ENCODE results near the gene COX19. TPM values are rescaled to one million over a fixed set of nuclear protein-coding genes. Genes with fewer than 3 reads are reported as not detected.

Gene COX19
- total and polyA plus RNA-seq, 2 experiments from 2014 or later = 11.7 to 12.6 TPM

- TF ChIP-seq ZNF114 (CRISPR knock-in tag; IDR thresholded peaks at IDR 0.05) (no peak), REST (IDR thresholded peaks at IDR 0.05; ENCODE audit: unreplicated experiment) (no peak), STAT1 (IDR thresholded peaks at IDR 0.05; ENCODE audit: unreplicated experiment) (no peak), EZH2phosphoT487 (IDR thresholded peaks at IDR 0.05; ENCODE audit: unreplicated experiment) (no peak), POLR2AphosphoS5 (IDR thresholded peaks at IDR 0.05; ENCODE audit: low read depth) (no peak), NANOG (IDR thresholded peaks at IDR 0.05; ENCODE audit: borderline replicate concordance) (no peak)
- H3K4me1 Mint-ChIP-seq = no peaks in the 10 kb centered on the region
- no peak overlapping the region for H3K4me3 Mint-ChIP-seq
- ATAC-seq (no peak), DNase-seq (ENCODE audit: low spot score) (no peak)
- no peaks in the 10 kb centered on the region for H3F3A ChIP-seq (replicated peaks; ENCODE audit: low read depth)
- no peak overlapping the region for H2AFZ ChIP-seq
- no peak overlapping the region for H3K27ac Mint-ChIP-seq
- H4K20me1 ChIP-seq (replicated peaks; ENCODE audit: insufficient read depth) = no peaks in the 10 kb centered on the region
- no peak overlapping the region for H3K4me2 ChIP-seq
- no peaks in the 10 kb centered on the region for H3K9me2 ChIP-seq (ENCODE audit: insufficient read depth)
- no peaks in the 10 kb centered on the region for H3K9me3 Mint-ChIP-seq
- no peaks in the 10 kb centered on the region for H3K4me1 ChIP-seq (ENCODE audit: insufficient read depth)
- H3K4me3 ChIP-seq = no peak overlapping the region
- H3K27me3 Mint-ChIP-seq (ENCODE audit: insufficient read depth, low read depth, poor library complexity) = peaks cover 22% of the 10 kb centered on the region
- H3K79me2 ChIP-seq (replicated peaks; ENCODE audit: insufficient read depth) = no peaks in the 10 kb centered on the region
- H3K27me3 ChIP-seq (ENCODE audit: insufficient read depth) = no peaks in the 10 kb centered on the region
- no peaks in the 10 kb centered on the region for H3K36me3 Mint-ChIP-seq (ENCODE audit: low read depth)
- no peaks in the 10 kb centered on the region for H3K36me3 ChIP-seq (ENCODE audit: insufficient read depth)
- H3K27ac ChIP-seq (ENCODE audit: low read depth) = no peak overlapping the region
These were observed 15.1 kb upstream of the COX19 start for GRCh38 chr7:990352-990932.

GRCh38 chr7:988963-989529 lies 13.7 kb upstream of the COX19 start:
- DNase-seq (ENCODE audit: low spot score) = no peak
- TF ChIP-seq JUNB (IDR thresholded peaks at IDR 0.05; ENCODE audit: unreplicated experiment) = no peak
- TF ChIP-seq EZH2 (IDR thresholded peaks at IDR 0.05; ENCODE audit: low read depth, unreplicated experiment) = no peak
- no peak for TF ChIP-seq STAT1 (IDR thresholded peaks at IDR 0.05; ENCODE audit: unreplicated experiment)
- no peak for TF ChIP-seq EZH2phosphoT487 (IDR thresholded peaks at IDR 0.05; ENCODE audit: unreplicated experiment)
- TF ChIP-seq, protein P1, sequence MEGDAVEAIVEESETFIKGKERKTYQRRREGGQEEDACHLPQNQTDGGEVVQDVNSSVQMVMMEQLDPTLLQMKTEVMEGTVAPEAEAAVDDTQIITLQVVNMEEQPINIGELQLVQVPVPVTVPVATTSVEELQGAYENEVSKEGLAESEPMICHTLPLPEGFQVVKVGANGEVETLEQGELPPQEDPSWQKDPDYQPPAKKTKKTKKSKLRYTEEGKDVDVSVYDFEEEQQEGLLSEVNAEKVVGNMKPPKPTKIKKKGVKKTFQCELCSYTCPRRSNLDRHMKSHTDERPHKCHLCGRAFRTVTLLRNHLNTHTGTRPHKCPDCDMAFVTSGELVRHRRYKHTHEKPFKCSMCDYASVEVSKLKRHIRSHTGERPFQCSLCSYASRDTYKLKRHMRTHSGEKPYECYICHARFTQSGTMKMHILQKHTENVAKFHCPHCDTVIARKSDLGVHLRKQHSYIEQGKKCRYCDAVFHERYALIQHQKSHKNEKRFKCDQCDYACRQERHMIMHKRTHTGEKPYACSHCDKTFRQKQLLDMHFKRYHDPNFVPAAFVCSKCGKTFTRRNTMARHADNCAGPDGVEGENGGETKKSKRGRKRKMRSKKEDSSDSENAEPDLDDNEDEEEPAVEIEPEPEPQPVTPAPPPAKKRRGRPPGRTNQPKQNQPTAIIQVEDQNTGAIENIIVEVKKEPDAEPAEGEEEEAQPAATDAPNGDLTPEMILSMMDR (conservative IDR thresholded peaks at IDR 0.05; ENCODE audit: low read depth in 2 of 2) = no peak
- TF ChIP-seq, protein P2, sequence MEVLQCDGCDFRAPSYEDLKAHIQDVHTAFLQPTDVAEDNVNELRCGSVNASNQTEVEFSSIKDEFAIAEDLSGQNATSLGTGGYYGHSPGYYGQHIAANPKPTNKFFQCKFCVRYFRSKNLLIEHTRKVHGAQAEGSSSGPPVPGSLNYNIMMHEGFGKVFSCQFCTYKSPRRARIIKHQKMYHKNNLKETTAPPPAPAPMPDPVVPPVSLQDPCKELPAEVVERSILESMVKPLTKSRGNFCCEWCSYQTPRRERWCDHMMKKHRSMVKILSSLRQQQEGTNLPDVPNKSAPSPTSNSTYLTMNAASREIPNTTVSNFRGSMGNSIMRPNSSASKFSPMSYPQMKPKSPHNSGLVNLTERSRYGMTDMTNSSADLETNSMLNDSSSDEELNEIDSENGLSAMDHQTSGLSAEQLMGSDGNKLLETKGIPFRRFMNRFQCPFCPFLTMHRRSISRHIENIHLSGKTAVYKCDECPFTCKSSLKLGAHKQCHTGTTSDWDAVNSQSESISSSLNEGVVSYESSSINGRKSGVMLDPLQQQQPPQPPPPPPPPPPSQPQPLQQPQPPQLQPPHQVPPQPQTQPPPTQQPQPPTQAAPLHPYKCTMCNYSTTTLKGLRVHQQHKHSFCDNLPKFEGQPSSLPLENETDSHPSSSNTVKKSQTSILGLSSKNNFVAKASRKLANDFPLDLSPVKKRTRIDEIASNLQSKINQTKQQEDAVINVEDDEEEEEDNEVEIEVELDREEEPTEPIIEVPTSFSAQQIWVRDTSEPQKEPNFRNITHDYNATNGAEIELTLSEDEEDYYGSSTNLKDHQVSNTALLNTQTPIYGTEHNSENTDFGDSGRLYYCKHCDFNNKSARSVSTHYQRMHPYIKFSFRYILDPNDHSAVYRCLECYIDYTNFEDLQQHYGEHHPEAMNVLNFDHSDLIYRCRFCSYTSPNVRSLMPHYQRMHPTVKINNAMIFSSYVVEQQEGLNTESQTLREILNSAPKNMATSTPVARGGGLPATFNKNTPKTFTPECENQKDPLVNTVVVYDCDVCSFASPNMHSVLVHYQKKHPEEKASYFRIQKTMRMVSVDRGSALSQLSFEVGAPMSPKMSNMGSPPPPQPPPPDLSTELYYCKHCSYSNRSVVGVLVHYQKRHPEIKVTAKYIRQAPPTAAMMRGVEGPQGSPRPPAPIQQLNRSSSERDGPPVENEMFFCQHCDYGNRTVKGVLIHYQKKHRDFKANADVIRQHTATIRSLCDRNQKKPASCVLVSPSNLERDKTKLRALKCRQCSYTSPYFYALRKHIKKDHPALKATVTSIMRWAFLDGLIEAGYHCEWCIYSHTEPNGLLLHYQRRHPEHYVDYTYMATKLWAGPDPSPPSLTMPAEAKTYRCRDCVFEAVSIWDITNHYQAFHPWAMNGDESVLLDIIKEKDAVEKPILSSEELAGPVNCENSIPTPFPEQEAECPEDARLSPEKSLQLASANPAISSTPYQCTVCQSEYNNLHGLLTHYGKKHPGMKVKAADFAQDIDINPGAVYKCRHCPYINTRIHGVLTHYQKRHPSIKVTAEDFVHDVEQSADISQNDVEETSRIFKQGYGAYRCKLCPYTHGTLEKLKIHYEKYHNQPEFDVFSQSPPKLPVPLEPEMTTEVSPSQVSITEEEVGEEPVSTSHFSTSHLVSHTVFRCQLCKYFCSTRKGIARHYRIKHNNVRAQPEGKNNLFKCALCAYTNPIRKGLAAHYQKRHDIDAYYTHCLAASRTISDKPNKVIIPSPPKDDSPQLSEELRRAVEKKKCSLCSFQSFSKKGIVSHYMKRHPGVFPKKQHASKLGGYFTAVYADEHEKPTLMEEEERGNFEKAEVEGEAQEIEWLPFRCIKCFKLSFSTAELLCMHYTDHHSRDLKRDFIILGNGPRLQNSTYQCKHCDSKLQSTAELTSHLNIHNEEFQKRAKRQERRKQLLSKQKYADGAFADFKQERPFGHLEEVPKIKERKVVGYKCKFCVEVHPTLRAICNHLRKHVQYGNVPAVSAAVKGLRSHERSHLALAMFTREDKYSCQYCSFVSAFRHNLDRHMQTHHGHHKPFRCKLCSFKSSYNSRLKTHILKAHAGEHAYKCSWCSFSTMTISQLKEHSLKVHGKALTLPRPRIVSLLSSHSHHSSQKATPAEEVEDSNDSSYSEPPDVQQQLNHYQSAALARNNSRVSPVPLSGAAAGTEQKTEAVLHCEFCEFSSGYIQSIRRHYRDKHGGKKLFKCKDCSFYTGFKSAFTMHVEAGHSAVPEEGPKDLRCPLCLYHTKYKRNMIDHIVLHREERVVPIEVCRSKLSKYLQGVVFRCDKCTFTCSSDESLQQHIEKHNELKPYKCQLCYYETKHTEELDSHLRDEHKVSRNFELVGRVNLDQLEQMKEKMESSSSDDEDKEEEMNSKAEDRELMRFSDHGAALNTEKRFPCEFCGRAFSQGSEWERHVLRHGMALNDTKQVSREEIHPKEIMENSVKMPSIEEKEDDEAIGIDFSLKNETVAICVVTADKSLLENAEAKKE (CRISPR knock-in tag; IDR thresholded peaks at IDR 0.05) = no peak

More at GRCh38 chr7:988963-989529, 13.7 kb upstream of the COX19 start:
- H3K4me1 ChIP-seq (ENCODE audit: insufficient read depth) = no peaks in the 10 kb centered on the region
- H3K9me2 ChIP-seq (ENCODE audit: insufficient read depth) = no peaks in the 10 kb centered on the region
- H3K27ac ChIP-seq (ENCODE audit: low read depth) = no peak overlapping the region
- H3K36me3 ChIP-seq (ENCODE audit: insufficient read depth) = no peaks in the 10 kb centered on the region
- no peaks in the 10 kb centered on the region for H3K36me3 Mint-ChIP-seq (ENCODE audit: low read depth)
- no peak overlapping the region for H3K4me3 ChIP-seq
- no peak overlapping the region for H3K4me2 ChIP-seq
- no peaks in the 10 kb centered on the region for H3K9me3 Mint-ChIP-seq
- H3K27ac Mint-ChIP-seq = no peak overlapping the region
- peaks cover 14% of the 10 kb centered on the region for H3K27me3 Mint-ChIP-seq (ENCODE audit: insufficient read depth, low read depth, poor library complexity)
- no peaks in the 10 kb centered on the region for H3K27me3 ChIP-seq (ENCODE audit: insufficient read depth)
- H3K4me1 Mint-ChIP-seq = no peaks in the 10 kb centered on the region
- no peaks in the 10 kb centered on the region for H3F3A ChIP-seq (replicated peaks; ENCODE audit: low read depth)
- ATAC-seq = no peak
- H3K79me2 ChIP-seq (replicated peaks; ENCODE audit: insufficient read depth) = no peaks in the 10 kb centered on the region
- H4K20me1 ChIP-seq (replicated peaks; ENCODE audit: insufficient read depth) = no peaks in the 10 kb centered on the region
- H2AFZ ChIP-seq = no peak overlapping the region
- H3K4me3 Mint-ChIP-seq = no peak overlapping the region
